Common myeloid progenitor, CD34-positive (primary cell): ENCODE measurements around the gene P2RX1.
A peak's percentile ranks its signal among the peaks of the same experiment; 100 is the strongest.

Source experiments
- CTCF ChIA-PET: fragments of 350-600 bp; sonication (Branson Sonifier 250); formaldehyde crosslinking; loops from one replicate; lab custom pipeline; 2021; ENCODE audit warnings: antibody characterized with exemption; lab: Charles Lee
- POLR2A ChIA-PET: fragments of 350-600 bp; sonication (Branson Sonifier 250); formaldehyde crosslinking; loops from one replicate; lab custom pipeline; 2021; ENCODE audit warnings: antibody characterized with exemption; lab: Charles Lee
- DNase-seq, 3 donors: peaks; one replicate each; pipeline versions ENCODE4 v3.0.0 to v3.0.0-alpha.2; 2013
- H3K27ac ChIP-seq, 2 experiments: 1 replicate in 1 of 2; 2 replicates in 1 of 2; pipeline ENCODE4 v1.7.0; 2013; ENCODE audit warnings: inconsistent platforms in 2 of 2, low read length in 2 of 2, mild to moderate bottlenecking in 2 of 2, low read depth in 1 of 2, moderate library complexity in 1 of 2; ENCODE audit not compliant: severe bottlenecking in 2 of 2, insufficient read depth in 1 of 2, poor library complexity in 1 of 2
- H3K27me3 ChIP-seq, 5 experiments: replicated peaks in 2 of 5; 1 replicate in 3 of 5; 2 replicates in 2 of 5; pipeline versions ENCODE4 v1.6.1 to v1.7.0; 2013; ENCODE audit warnings: low read length in 4 of 5, mild to moderate bottlenecking in 2 of 5, moderate library complexity in 2 of 5, inconsistent platforms in 1 of 5; ENCODE audit not compliant: insufficient read depth in 5 of 5, control insufficient read depth in 4 of 5
- H3K36me3 ChIP-seq, 4 experiments: 1 replicate in 2 of 4; 2 replicates in 2 of 4; pipeline versions ENCODE4 v1.6.1 to v1.7.0; 2013; ENCODE audit warnings: low read length in 3 of 4, control low read depth in 1 of 4, mild to moderate bottlenecking in 1 of 4; ENCODE audit not compliant: control insufficient read depth in 4 of 4, insufficient read depth in 4 of 4
- H3K4me1 ChIP-seq, 4 experiments: 1 replicate in 3 of 4; 2 replicates in 1 of 4; pipeline versions ENCODE4 v1.6.1 to v1.7.1; 2013; ENCODE audit warnings: low read length in 3 of 4, mild to moderate bottlenecking in 3 of 4, control low read depth in 1 of 4, inconsistent platforms in 1 of 4, moderate library complexity in 1 of 4; ENCODE audit not compliant: control insufficient read depth in 4 of 4, insufficient read depth in 4 of 4; ENCODE audit errors: control extremely low read depth in 1 of 4
- H3K4me3 ChIP-seq, 7 experiments: 1 replicate in 4 of 7; 2 replicates in 3 of 7; pipeline versions ENCODE4 v1.5.1 to v1.7.0; 2013; ENCODE audit warnings: mild to moderate bottlenecking in 7 of 7, low read length in 6 of 7, moderate library complexity in 6 of 7, inconsistent platforms in 2 of 7, low read depth in 2 of 7, control low read depth in 1 of 7; ENCODE audit not compliant: insufficient read depth in 4 of 7, control insufficient read depth in 1 of 7; ENCODE audit errors: extremely low read depth in 1 of 7
- H3K9me3 ChIP-seq, 5 experiments: 1 replicate in 4 of 5; 2 replicates in 1 of 5; pipeline versions ENCODE4 v1.6.1 to v1.7.1; 2013; ENCODE audit warnings: low read length in 4 of 5, mild to moderate bottlenecking in 2 of 5, inconsistent platforms in 1 of 5, low read depth in 1 of 5, moderate library complexity in 1 of 5; ENCODE audit not compliant: control insufficient read depth in 4 of 5, insufficient read depth in 2 of 5; ENCODE audit errors: control extremely low read depth in 1 of 5
- WGBS: methylation state at CpG from one replicate; pipeline ENCODE4 v1.1.5; 2013; ENCODE audit not compliant: insufficient coverage; 5-methylcytosine and 5-hydroxymethylcytosine counted together

Gene P2RX1

GRCh38 chr17:3879591-3880417, 36.5 kb downstream of the P2RX1 start:
- DNase-seq = no peak
- ChIA-PET CTCF (interaction anchor here (0.8 to 1.5 kb wide), 4 partner anchors 16 to 21 kb away, joined by 3 to 5 read pairs (median 4); no protein-coding TSS in a partner anchor), POLR2A (interaction anchor here (0.6 kb wide), 1 partner anchor 31 kb away, joined by 3 read pairs; no protein-coding TSS in a partner anchor)
- H3K4me1 ChIP-seq = no peaks in the 10 kb centered on the region
- no peaks in the 10 kb centered on the region for H3K9me3 ChIP-seq
- 98% methylated on average over 21 of the region's 25 CpGs for WGBS
- H3K36me3 ChIP-seq = peaks cover 0 to 16% (median 6%) of the 10 kb centered on the region in 4 experiments
- H3K4me3 ChIP-seq = no peak overlapping the region
- H3K27ac ChIP-seq = no peak overlapping the region
- no peaks in the 10 kb centered on the region for H3K27me3 ChIP-seq

- ChIA-PET POLR2A (no interaction called here), CTCF (interaction anchor here (0.8 to 1.5 kb wide), 3 partner anchors 15 to 17 kb away, joined by 3 to 5 read pairs (median 4); no protein-coding TSS in a partner anchor)
- Histone ChIP-seq H3K27me3 (no peaks in the 10 kb centered on the region), H3K4me1 (no peaks in the 10 kb centered on the region), H3K4me3 (no peak overlapping the region), H3K36me3 (peaks cover 0 to 15% (median 3%) of the 10 kb centered on the region in 4 experiments), H3K27ac (no peak overlapping the region), H3K9me3 (no peaks in the 10 kb centered on the region)
- DNase-seq = no peak
- 100% methylated on average over 4 of the region's 5 CpGs for WGBS
These were observed 37.1 kb downstream of the P2RX1 start for GRCh38 chr17:3879186-3879585.

- Histone ChIP-seq H3K4me1 (no peaks in the 10 kb centered on the region), H3K4me3 (no peak overlapping the region), H3K9me3 (no peaks in the 10 kb centered on the region), H3K36me3 (peaks cover 0 to 23% (median 6%) of the 10 kb centered on the region in 4 experiments), H3K27me3 (no peaks in the 10 kb centered on the region), H3K27ac (no peak overlapping the region)
- ChIA-PET CTCF (no interaction called here), POLR2A (no interaction called here)
- DNase-seq = no peak
- 97% methylated on average over 3 of the region's 8 CpGs for WGBS
These were observed 39.0 kb downstream of the P2RX1 start for GRCh38 chr17:3877220-3877619.

GRCh38 chr17:3875317-3875716, 40.9 kb downstream of the P2RX1 start:
- H3K4me3 ChIP-seq = no peak overlapping the region
- 100% methylated on average over 5 of the region's 7 CpGs for WGBS
- H3K27ac ChIP-seq = no peak overlapping the region
- CTCF ChIA-PET = no interaction called here
- no peak for DNase-seq
- no peaks in the 10 kb centered on the region for H3K9me3 ChIP-seq
- POLR2A ChIA-PET = no interaction called here
- peaks cover 0 to 25% (median 6%) of the 10 kb centered on the region in 4 experiments for H3K36me3 ChIP-seq
- peaks cover 0 to 5% (median 2%) of the 10 kb centered on the region in 4 experiments for H3K4me1 ChIP-seq
- H3K27me3 ChIP-seq = no peaks in the 10 kb centered on the region

GRCh38 chr17:3873862-3874261, 42.4 kb downstream of the P2RX1 start:
- H3K9me3 ChIP-seq = no peaks in the 10 kb centered on the region
- ChIA-PET POLR2A (no interaction called here), CTCF (interaction anchor here (1.1 to 1.3 kb wide), 2 partner anchors 10 to 11 kb away, joined by 3 to 4 read pairs; no protein-coding TSS in a partner anchor)
- 92% methylated on average over 8 of the region's 10 CpGs for WGBS
- no peak overlapping the region for H3K27ac ChIP-seq
- H3K27me3 ChIP-seq = no peaks in the 10 kb centered on the region
- peaks cover 0 to 5% (median 2%) of the 10 kb centered on the region in 4 experiments for H3K4me1 ChIP-seq
- no peak overlapping the region for H3K4me3 ChIP-seq
- no peak for DNase-seq
- H3K36me3 ChIP-seq = peaks cover 0 to 25% (median 6%) of the 10 kb centered on the region in 4 experiments

GRCh38 chr17:3870871-3871306, 45.4 kb downstream of the P2RX1 start:
- Histone ChIP-seq H3K36me3 (peaks cover 0 to 19% (median 4%) of the 10 kb centered on the region in 4 experiments), H3K4me3 (no peak overlapping the region), H3K27me3 (no peaks in the 10 kb centered on the region), H3K4me1 (peaks cover 0 to 5% (median 2%) of the 10 kb centered on the region in 4 experiments), H3K9me3 (no peaks in the 10 kb centered on the region), H3K27ac (no peak overlapping the region)
- peak in 1 of 3 donors; percentile 41 for DNase-seq
- WGBS = 29% methylated on average over 11 of the region's 11 CpGs
- POLR2A ChIA-PET = no interaction called here
- CTCF ChIA-PET = interaction anchor here (1.4 kb wide), 1 partner anchor 10 kb away, joined by 4 read pairs; no protein-coding TSS in a partner anchor

GRCh38 chr17:3867606-3868005, 48.7 kb downstream of the P2RX1 start:
- WGBS = 95% methylated on average over 9 of the region's 11 CpGs
- no peaks in the 10 kb centered on the region for H3K27me3 ChIP-seq
- CTCF ChIA-PET = interaction anchor here (0.6 kb wide), 1 partner anchor 68 kb away, joined by 4 read pairs; no protein-coding TSS in a partner anchor

More at GRCh38 chr17:3867606-3868005, 48.7 kb downstream of the P2RX1 start:
- H3K9me3 ChIP-seq = no peaks in the 10 kb centered on the region
- POLR2A ChIA-PET = no interaction called here
- H3K4me1 ChIP-seq = peaks cover 0 to 5% (median 2%) of the 10 kb centered on the region in 4 experiments
- H3K27ac ChIP-seq = no peak overlapping the region
- DNase-seq = no peak
- no peak overlapping the region for H3K4me3 ChIP-seq
- peaks cover 0 to 6% (median 0%) of the 10 kb centered on the region in 4 experiments for H3K36me3 ChIP-seq
